Lung (tissue), 12 donors: ENCODE results near the gene ATG2A. TPM values are rescaled to one million over a fixed set of nuclear protein-coding genes. Genes with fewer than 3 reads are reported as not detected.

Source experiments
- ATAC-seq: fragments of 200-7000 bp; cut with Tn5 transposase; one replicate; pipeline ENCODE4 v1.9.1; 2020; ENCODE audit warnings: moderate number of reproducible peaks; ENCODE audit not compliant: insufficient read depth, low FRiP score
- DNase-seq, 3 donors: peaks; one replicate each; pipeline ENCODE4 v3.0.0-alpha.2; 2013 to 2017
- H3K27ac ChIP-seq, 2 donors: one replicate each; pipeline ENCODE4 v1.5.1; 2013; ENCODE audit warnings: mild to moderate bottlenecking in 2 of 2, moderate library complexity in 2 of 2, control low read depth in 1 of 2, inconsistent platforms in 1 of 2, low read depth in 1 of 2, low read length in 1 of 2
- H3K27me3 ChIP-seq, 3 donors: one replicate each; pipeline ENCODE4 v1.5.1; 2013; ENCODE audit warnings: low read length in 2 of 3; ENCODE audit not compliant: control insufficient read depth in 3 of 3, insufficient read depth in 3 of 3
- H3K36me3 ChIP-seq, 4 donors: one replicate each; pipeline ENCODE4 v1.5.1; 2013; ENCODE audit warnings: low read length in 4 of 4, mild to moderate bottlenecking in 1 of 4, moderate library complexity in 1 of 4; ENCODE audit not compliant: control insufficient read depth in 4 of 4, insufficient read depth in 4 of 4
- H3K4me1 ChIP-seq, 5 donors: one replicate each; pipeline ENCODE4 v1.5.1; 2013; ENCODE audit warnings: low read length in 5 of 5, mild to moderate bottlenecking in 2 of 5, moderate library complexity in 1 of 5; ENCODE audit not compliant: control insufficient read depth in 5 of 5, insufficient read depth in 5 of 5
- H3K4me3 ChIP-seq: one replicate; pipeline ENCODE4 v1.5.1; 2013; ENCODE audit warnings: mild to moderate bottlenecking, control low read depth, moderate library complexity
- H3K9ac ChIP-seq, 2 donors: one replicate each; pipeline ENCODE4 v1.5.1; 2013; ENCODE audit warnings: low read length in 2 of 2, control low read depth in 1 of 2; ENCODE audit not compliant: insufficient read depth in 1 of 2
- H3K9me3 ChIP-seq, 4 donors: one replicate each; pipeline ENCODE4 v1.5.1; 2013; ENCODE audit warnings: low read length in 3 of 4, mild to moderate bottlenecking in 1 of 4, moderate library complexity in 1 of 4; ENCODE audit not compliant: control insufficient read depth in 4 of 4, insufficient read depth in 3 of 4
- WGBS, 2 donors: extraction: QIAGEN DNeasy Blood & Tissue Kit; methylation state at CpG; one replicate each; pipeline ENCODE4 v1.1.7; 2013; 5-methylcytosine and 5-hydroxymethylcytosine counted together
- polyA plus RNA-seq, 2 donors: library from polyadenylated mRNA; stranded (reverse); fragments of 200-250 nt; gene quantifications; one replicate each; pipeline ENCODE4 v1.2.1, GENCODE V29; 2013
- total RNA-seq, 2 donors: library from RNA; depleted of rRNA in 1 of 2; stranded (reverse); fragments of >200 nt in 1 of 2; gene quantifications; one replicate each; pipeline ENCODE4 v1.2.1, GENCODE V29; 2014 to 2021
- TF ChIP-seq, protein P1 (sequence below): IDR thresholded peaks from 2 replicates; pipeline ENCODE4 v1.5.1; 2012; ENCODE audit warnings: mild to moderate bottlenecking; ENCODE audit errors: control extremely low read depth, extremely low read depth
- donor health status: control.
- donor health status: control.
- donor health status: Bipolar disorder and iron deficiency.
- donor health status: healthy.
- donor health status: DM: yes; HTN: yes; CAD: no.

The ATG2A gene
- total and polyA plus RNA-seq, 4 donors: 17.4 to 32.5 (median 21.0) TPM

DNA sequence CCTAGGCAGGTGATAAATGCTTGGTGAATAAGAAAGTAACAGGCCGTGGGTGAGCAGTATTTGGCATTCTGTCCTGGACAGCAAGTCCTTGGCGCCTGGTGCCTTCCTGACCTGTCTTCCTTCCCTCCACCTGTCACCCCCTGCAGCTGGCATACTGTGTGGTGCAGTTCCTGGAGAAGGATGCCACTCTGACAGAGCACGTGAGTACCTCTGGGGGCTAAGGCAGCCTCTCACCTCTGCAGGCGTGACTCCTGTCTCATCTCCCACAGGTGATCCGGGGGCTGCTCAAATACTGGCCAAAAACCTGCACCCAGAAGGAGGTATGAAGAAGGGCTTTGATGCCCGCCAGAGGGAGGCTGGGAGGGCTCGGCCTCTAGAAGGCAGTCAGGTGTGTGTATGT lies 14.3 kb upstream of the ATG2A start:
- Histone ChIP-seq H3K27me3 (no peaks in the 10 kb centered on the region), H3K27ac (no peak overlapping the region), H3K4me3 (no peak overlapping the region), H3K4me1 (peaks cover 0 to 4% (median 3%) of the 10 kb centered on the region in 5 donors), H3K9me3 (no peaks in the 10 kb centered on the region), H3K9ac (no peak overlapping the region), H3K36me3 (peaks cover 8 to 56% (median 16%) of the 10 kb centered on the region in 4 donors)
- WGBS, 2 donors: 97 to 99% methylated on average over 7 of the region's 7 CpGs
- TF ChIP-seq, protein P1, sequence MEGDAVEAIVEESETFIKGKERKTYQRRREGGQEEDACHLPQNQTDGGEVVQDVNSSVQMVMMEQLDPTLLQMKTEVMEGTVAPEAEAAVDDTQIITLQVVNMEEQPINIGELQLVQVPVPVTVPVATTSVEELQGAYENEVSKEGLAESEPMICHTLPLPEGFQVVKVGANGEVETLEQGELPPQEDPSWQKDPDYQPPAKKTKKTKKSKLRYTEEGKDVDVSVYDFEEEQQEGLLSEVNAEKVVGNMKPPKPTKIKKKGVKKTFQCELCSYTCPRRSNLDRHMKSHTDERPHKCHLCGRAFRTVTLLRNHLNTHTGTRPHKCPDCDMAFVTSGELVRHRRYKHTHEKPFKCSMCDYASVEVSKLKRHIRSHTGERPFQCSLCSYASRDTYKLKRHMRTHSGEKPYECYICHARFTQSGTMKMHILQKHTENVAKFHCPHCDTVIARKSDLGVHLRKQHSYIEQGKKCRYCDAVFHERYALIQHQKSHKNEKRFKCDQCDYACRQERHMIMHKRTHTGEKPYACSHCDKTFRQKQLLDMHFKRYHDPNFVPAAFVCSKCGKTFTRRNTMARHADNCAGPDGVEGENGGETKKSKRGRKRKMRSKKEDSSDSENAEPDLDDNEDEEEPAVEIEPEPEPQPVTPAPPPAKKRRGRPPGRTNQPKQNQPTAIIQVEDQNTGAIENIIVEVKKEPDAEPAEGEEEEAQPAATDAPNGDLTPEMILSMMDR: no peak
- DNase-seq (no peak), ATAC-seq (no peak)

GRCh38 chr11:64930340-64930739 lies 13.3 kb upstream of the ATG2A start:
- H3K4me1 ChIP-seq: peaks cover 0 to 10% (median 1%) of the 10 kb centered on the region in 5 donors
- WGBS, 2 donors: 95 to 99% methylated on average over 6 of the region's 6 CpGs
- no peak overlapping the region for H3K4me3 ChIP-seq
- H3K36me3 ChIP-seq: peaks cover 8 to 56% (median 16%) of the 10 kb centered on the region in 4 donors
- TF ChIP-seq, protein P1: no peak
- ATAC-seq: no peak
- H3K27ac ChIP-seq: no peak overlapping the region
- no peaks in the 10 kb centered on the region for H3K27me3 ChIP-seq
- no peaks in the 10 kb centered on the region for H3K9me3 ChIP-seq
- no peak overlapping the region for H3K9ac ChIP-seq
- DNase-seq: no peak

GRCh38 chr11:64929625-64930024 lies 12.6 kb upstream of the ATG2A start:
- TF ChIP-seq, protein P1: no peak
- H3K27ac ChIP-seq: no peak overlapping the region
- no peak for ATAC-seq
- WGBS, 2 donors: 93 to 97% methylated on average over 7 of the region's 7 CpGs
- H3K4me3 ChIP-seq: no peak overlapping the region
- H3K4me1 ChIP-seq: peaks cover 0 to 10% (median 0%) of the 10 kb centered on the region in 5 donors
- no peaks in the 10 kb centered on the region for H3K9me3 ChIP-seq
- H3K36me3 ChIP-seq: peaks cover 8 to 50% (median 16%) of the 10 kb centered on the region in 4 donors
- H3K9ac ChIP-seq: no peak overlapping the region
- DNase-seq: no peak
- H3K27me3 ChIP-seq: no peaks in the 10 kb centered on the region

DNA sequence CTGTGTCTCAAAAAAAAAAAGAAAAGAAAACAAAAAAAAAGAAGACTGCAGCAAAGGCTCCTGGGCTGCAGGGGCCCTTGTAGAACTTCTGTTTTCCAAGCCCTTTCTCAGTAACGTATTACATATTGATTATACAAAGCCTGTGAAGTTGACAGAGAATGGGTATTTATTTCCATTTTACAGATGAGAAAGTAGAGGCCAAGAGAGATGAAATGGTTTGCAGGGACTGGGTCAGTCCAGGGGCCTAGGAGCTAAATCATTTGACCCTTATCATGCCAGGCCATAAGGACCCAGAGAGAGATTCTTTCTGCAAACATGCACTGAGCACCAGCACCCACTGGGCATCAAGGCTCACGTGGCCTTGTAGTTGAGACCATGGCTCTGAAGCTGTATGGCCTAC lies 11.9 kb upstream of the ATG2A start:
- DNase-seq (no peak), ATAC-seq (no peak)
- peaks cover 0 to 10% (median 4%) of the 10 kb centered on the region in 5 donors for H3K4me1 ChIP-seq
- 95 to 96% methylated on average over 2 of the region's 2 CpGs for WGBS, 2 donors
- no peaks in the 10 kb centered on the region for H3K9me3 ChIP-seq
- TF ChIP-seq, protein P1: no peak
- H3K4me3 ChIP-seq: no peak overlapping the region
- no peaks in the 10 kb centered on the region for H3K27me3 ChIP-seq
- H3K27ac ChIP-seq: no peak overlapping the region
- H3K9ac ChIP-seq: no peak overlapping the region
- peaks cover 8 to 49% (median 16%) of the 10 kb centered on the region in 4 donors for H3K36me3 ChIP-seq
